Stimulated activated CD8-positive, alpha-beta memory T cell treated with anti-CD3 and anti-CD28 coated beads, Interleukin-12 subunit alpha, Interleukin-12 subunit beta, amount 100 ng/mL, for 1 hour (primary cell): Measurements from ENCODE around the gene LPCAT1.

Experiments
- DNase-seq: peaks from one replicate; pipeline ENCODE4 v3.0.0-alpha.2; 2020; ENCODE audit warnings: low read depth

The LPCAT1 gene

DNA sequence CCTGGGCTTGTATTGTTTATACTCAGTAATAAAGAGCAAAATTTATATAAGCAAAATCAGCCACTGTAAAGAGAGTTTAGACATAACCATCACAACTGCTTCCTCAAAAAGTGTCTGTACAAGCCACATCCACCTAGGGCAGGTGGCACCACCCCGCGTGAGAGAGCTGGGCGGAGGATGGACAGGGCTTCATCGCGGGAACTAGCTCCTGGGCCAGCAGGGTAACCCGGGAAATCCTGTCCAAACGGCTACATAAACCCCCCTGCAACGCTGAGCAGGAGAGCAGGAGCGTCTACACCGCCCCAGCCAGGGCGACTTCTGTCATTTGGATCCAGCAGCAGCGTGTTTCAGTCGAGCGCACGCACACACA is 79.8 kb downstream of the LPCAT1 start:
- DNase-seq, result no peak

DNA sequence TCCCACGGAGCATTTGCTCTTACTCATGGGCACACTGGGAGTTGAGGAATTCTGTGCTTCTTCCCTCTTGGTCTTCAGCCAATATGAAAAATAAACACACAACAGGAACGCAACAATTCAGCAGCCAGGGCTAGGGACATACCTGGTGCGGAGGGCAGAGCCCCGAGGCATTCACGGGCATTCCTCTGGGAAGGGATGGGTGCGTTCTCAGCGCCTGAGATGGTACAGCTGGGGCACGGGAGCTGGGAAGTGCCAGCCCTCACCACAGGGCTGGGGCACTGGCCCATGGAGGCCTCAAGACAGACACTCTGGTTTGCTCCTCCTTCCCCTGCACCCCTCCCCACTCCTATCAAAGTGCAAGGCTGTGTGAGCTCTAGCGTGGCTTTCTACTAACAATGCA is 80.6 kb downstream of the LPCAT1 start:
- DNase-seq, result no peak

DNA sequence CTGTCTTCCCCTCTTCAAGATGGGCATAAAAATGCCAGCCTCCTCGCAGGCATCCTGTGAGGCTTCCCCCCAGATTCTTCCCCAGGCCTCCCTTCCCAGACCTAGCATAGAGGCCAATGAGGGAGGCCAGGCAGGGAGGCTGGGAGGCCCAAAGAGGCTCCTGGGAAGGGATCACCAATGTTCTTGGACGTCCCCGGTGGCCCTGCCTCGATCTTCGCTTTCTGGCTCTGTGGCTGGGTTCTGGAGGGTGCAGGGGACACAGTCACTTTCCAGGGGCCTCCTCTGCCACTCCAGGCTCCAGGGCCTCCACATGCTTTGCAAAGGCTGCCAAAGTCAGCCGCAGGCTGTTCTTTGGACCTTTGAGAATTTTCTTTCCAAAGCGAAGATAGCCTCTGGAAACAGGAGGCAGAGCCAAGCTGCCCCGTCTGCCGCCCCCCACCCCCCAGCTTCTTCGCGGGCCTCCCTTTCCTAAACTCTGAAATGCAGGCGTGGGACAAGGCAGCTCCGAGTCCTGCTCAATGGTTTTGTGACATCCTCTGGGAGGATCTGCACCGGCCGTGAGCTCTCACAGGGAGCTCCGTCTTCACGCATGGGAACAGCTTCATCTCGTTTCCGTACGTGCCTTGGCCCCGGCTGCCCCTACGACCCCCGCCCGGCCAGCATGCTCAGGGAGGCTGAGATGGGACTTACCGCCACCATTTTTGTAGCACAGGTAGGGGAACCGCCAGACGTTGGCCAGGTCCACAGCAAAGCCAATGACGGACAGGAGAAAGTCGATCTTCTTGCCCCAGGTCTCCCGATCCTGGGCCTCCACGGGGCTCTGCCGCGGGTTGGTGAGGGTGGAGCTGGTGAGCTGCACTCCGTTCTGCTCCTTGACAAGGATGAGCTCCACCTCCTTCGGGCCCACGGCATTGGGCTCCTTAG is 81.3 kb downstream of the LPCAT1 start:
- no peak for DNase-seq

DNA sequence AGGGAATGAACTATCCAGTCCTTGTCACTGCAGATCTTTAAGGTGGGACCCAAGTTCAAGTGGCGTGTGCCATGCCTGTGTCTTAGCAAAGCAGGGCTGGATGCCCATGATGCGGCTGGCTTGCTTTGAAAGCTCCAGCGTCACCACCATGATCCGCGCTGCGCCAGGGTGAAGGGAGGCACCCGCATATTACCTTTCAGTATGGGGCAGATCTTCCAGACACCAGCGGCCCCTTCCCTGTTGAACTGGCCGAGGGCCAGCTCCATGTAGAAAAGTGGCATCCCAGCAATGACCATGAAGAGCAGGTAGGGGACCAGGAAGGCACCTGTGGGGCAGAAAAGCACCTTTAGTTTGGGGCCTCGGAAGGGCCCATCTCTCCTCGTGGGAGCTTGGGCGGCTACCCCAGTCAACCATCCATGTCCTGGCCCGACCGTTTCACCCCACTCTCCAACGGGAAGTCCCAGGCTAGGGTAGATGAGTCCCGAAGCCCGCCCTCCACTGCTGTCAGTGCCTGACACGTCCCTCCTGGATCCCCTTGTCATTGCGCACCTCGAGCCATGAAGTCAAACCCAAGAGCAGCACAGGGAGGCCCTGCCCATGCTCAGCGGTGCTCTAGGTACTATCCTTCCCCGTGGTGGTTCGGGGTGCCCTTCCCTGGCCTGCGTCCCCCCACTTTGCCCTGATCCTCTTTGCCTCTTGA is 82.4 kb downstream of the LPCAT1 start:
- DNase-seq, result no peak

DNA sequence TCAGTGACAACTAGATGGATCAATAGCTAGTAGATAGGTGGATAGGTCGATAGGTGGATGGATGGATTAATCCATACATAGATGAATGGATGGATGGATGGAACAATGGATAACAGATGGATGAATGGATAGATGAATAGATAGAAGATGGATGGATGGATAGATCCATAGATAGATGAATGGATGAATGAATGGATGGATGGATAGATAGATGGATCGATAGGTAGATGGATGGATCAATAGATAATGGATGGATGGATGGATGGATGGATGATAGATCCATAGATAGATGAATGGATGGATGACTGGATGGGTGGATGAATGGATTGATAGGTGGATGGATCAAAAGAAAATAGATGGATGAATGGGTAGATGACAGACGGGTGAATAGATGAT is 83.7 kb downstream of the LPCAT1 start:
- DNase-seq, result no peak

DNA sequence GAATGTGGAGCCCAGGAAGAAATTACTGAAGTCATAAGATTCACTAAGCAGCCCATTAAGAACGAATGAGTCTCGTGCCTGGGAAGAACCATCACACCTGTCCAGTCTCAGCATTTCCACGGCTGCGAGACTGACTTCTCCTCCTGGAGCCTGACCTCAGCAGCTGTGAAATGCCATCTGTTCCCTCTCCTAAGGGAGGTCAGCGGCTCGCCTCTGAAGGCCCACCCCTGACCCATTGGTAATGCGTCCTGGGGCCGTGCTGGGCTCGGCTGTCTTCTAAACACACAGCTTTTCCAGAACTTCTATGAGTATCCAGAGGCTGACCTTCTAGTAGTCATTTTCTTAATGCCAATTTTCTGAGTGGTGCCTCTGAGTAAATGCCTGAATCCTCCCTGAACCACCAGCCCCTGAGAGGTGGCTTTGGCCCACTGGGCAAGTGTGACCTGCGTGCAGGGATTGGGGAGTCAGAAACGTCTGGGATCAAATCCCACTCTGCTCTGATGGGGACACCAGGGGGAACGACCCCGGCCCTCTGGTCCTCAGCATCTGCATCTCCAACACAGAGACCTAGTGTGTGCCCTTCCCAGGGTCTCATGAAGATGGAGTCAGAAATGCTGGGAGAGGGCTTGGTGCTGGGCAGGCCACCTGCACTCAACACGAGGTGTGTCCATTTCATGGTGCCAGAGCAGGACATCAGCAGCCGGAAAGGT is 84.2 kb downstream of the LPCAT1 start:
- DNase-seq, result no peak

DNA sequence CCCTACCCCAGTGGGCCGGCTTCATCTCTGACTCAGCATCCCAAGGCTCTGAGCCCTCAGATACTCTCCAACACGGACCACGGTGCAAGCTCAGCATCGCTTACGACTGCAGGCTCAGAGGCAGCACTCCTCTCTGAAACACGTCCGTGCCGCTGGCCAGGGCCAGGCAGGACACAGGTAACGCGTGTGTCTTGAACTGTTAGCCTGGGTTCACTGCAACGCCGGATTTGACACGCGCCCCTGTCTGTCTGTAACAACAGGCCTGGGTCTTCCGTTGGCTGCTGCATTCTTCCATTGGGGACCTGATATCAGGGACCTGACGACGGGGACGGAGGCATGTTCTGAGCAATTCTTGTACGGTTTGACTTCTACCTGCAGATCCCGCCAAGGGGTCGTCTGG is 84.9 kb downstream of the LPCAT1 start:
- no peak for DNase-seq

DNA sequence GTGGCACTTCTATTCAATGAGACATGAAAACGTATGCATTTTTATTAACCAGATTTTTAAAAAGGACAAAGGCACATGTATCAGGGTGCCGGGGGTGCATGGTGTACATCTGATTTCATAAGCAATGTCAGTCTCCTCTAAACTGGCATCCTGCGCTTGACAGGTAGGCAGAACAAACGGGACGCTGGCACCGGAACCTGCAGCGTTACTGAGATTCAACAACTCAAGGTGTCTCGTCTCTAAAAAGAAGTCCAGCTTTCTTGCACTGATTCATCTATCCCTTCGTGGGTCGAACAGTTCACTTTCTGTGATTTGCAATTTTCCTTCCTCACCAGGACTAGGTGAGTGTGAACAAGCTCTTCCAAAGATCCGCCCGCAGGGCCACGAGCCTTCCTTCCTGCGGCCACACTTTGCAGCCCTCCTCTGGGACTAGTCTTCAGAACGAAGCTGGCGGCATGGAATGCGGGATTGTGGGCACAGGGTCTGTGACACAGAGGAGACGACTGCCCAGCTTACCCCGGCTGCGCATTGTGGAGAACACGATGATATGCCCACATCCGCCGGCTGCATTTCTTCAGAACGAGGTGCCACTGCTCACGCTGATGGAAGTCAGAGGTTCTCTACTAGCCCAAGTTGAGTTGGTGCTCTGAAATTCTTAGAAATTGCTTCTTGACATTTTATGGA is 85.7 kb downstream of the LPCAT1 start:
- no peak for DNase-seq

DNA sequence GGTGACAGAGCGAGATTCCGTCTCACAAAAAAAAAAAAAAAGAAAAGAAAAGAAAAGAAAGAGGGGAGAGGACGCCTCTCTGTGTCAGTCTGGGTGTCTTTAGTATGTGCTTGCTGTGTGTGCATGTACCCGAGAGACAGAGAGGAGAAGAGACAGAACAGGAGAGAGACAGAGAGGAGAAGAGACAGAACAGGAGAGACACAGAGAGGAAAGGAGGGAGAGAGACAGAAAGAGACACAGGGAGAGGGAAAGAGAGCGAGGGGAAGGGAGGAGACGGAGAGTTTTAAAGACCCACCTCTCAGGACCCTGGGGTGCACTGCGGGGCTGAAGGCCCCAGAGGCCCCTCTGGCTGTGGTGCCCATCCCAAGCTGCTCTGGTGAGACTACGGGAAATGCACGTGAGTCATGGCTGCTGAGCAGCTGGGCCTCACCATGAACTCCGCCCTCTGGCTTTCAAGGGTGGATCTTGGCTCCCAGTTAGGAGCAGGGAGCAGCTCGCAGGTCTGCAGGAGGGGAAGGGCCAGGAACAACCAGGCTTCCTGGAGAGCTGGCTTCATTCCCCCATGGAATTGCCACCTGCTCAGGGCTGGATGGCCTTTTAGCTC is 86.4 kb downstream of the LPCAT1 start:
- DNase-seq, result no peak

DNA sequence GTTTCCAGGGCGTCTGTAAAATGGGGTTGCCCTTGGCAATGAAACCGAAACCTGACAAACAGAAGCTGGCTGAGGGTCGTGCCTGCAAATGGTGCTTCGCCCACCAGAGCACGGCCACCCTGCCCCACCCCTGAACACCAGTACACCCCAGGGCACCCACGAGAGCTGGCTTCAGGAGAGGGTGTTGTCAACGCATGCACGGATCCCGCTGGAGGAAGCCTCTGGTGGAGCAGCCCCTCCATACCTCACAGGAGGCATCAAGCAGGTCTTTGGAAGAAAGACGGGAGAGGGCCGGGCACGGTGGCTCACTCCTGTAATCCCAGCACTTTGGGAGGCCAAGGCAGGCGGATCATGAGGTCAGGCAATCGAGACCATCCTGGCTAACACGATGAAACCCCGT is 87.1 kb downstream of the LPCAT1 start:
- DNase-seq, result no peak

DNA sequence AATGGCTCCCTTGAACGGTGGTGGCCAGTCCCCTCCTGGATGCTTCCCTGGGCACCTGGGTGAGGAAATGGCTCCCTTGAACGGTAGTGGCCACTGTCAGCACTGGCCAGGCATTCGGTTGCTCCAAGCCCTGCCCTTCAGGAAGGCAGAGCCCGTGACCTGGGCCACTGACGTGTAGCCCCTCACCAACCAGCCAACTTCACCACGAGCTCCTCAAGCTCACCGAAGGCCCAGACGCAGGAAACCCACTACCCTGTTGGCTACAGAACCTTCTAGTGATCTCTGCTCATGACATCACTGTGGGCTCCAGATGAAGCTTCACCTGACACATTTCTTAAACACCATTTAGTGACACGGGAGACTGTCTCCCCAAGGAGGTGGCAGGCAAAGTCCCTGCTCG is 87.7 kb downstream of the LPCAT1 start:
- no peak for DNase-seq

DNA sequence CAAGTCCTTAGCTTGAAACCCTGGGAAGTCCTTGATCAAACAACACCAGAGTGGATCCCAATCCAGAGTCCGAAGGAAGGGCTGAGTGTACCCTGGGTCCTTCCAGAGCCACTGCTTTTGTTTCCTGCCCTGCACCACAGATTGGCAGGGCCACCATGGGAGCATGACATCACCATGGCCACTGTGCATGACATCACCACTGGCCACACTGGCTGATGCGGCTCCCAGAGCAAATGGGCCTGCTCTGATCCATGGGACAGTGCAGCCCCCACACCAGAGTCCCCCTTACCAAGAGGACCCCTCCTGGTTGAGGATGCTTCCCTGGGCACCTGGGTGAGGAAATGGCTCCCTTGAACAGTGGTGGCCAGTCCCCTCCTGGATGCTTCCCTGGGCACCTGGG is 88.4 kb downstream of the LPCAT1 start:
- no peak for DNase-seq

DNA sequence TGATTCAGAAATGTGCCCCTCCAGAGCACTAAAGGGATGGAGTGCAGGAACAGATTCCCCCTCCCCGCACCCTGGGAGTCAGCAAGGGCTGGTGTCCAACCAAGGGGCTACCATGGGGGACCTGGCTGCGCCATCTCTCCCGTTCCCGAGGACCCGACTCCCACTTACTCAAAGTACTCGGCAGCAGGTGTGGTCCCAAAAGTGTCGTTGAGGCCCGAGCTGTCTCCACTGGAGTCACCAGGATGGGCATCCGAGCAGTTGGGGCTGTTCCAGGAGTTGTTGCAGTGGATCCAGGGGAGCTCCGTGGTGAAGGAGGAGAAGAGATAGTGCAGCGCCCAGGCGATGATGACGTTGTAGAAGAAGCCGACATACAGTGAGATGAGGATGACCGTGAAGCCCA is 91.5 kb downstream of the LPCAT1 start:
- no peak for DNase-seq

DNA sequence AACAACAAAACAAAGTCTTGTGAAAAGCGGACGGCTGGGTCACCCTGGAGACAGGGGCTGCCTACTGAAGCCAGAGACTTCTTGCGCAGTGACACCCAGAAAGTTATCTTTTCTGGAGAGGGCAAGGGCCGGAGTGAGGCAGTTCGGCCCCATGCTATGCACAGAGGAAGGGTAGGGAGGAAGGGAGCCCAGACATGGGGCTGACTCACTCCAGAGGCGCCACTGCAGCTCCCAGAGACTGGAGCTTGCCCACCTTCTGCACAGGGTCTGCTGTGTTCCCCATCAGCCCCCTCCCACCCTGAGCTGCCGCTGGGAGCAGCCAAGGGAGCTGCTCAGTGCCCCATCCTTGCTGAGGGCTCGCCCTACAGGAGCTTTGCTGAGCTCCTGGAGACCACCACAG is 91.9 kb downstream of the LPCAT1 start:
- DNase-seq, result no peak

DNA sequence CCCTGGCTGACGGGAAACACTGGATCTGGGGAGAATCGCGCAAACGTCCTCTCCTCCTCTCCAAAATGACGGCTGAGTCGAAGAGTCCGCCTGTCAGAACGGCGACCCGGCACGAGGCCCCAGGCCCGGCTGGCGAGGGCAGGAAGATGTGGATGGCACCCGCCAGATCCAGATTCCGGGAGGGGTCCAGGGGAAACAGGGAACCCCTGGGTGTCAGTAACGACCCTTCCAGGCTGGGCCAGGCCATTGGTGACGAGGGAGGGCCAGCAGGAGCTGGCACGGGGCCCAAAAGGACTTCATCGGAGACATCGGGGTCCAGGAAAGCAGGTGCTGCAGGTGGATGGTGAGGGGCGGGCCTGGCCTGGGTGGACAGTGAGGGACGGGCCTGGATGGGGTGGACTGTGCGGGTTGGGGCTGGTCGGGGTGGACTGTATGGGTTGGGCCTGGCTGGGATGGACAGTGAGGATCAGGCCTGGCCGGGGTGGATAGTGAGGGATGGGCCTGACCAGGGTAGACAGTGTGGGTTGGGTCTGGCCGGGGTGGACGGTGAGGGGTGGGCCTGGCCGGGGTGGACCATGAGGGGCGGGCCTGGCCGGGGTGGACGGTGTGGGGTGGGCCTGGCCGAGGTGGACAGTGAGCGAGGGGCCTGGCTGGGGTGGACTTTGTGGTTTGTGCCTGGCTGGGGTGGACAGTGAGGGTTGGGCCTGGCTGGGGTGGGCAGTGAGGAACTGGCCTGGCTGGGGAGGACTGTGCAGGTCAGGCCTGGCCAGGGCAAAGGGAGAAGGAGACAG is 92.5 kb downstream of the LPCAT1 start:
- no peak for DNase-seq

DNA sequence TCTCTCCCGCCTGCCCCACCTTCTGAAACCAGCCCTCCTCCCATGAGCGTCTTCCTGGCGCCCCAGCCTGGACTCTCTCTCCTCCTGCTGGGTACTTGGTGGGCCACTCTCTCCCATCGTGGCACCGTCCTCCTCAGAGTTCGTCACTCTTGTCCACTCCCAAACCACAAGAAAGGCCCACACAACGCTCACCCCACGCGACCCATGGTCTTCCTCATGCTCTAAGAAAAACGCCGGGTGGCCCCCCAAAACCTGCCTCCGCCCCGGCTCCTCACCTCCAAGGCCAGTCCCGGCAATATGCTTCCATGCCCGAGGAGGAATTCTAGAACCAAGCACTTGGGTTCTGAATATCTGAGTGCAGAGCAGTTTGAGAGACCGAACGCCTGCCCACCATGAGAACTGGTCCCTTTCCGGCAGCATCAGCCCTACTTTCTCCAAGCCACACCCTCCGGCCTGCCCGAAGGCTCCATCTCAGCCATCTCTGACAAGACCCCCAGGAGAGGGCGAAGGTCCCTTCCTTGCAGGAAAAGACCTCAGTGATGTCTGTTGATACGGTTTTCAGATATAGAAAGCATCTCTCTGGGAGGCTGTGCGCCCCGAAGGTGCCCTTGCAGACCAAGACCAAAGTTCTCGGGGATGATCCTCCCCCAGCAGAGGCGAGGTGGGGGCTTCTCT is 93.5 kb downstream of the LPCAT1 start:
- DNase-seq, result no peak

DNA sequence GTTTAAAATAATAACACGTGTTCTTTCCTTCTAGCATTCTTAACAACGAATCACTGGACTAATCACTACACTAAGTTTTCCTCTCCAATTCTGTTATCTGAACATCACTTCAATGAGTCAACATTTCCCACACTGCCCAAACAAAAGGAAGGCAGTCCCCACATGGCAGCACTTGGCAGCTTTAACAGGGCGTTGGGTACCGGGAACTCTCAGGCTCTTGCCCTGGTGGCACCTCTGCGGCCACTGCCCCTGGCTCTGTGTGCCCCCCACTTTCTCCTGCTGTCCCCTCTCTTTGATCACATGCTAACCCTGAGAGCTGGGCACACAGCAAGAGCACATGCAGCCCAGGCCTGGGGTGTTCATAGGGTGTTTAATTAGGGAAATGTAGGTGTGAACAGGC is 94.3 kb downstream of the LPCAT1 start:
- DNase-seq, result no peak

DNA sequence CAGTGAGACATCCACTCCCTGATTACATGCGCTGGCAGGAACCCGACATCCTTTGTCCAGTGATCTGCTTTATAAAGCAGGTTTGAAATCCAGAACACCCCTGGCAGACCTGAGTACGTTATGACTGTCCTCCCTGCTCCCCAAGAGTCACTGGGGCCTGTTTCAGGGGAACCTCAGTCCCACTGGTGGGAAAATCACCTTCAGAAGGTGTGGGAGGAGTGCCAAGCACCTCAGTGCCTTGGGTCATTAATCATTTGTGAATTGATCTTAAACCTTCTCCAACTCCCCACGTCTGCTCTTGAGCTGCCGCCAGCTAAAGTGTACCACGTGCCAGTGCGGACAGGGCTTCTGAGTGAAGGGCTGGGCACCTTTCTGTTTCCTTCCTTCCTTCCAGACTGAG is 94.7 kb downstream of the LPCAT1 start:
- DNase-seq, result no peak

DNA sequence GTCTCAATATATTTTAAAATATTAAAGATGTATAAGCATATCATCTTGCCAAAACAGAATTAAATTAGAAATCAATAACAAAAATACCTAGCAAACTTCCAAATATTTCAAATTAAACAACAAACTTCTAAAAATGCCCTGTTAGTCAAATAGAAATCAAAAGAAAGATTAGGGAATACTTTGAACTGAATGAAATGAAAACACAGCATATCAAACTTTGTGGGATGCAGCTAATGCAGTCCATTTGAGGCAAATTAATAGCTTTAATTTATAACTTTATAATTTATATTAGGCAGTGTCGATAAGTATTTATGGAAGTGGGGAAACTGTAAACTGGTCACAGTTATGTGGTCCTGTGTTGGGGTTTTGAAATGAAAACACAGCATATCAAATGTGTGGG is 95.7 kb downstream of the LPCAT1 start:
- DNase-seq, result no peak

DNA sequence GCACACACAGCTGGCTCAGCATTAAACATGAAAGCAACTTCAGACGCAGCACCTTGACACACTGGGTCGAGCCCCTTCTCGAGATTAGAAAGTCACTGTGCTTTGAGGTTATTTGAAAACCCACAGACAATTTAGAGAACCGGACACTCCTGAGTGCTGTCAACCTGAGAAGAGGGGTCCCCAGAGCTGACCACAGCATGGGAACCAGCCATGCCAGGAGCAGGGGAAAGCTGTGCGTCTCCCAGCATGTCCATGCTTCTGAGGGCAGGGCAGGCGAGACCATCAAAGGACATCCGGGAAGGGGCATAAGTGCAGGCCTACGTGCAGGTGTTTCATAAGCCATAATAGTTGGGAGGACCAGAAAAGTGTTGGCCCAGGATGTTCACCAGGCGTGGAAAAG is 99.0 kb downstream of the LPCAT1 start:
- no peak for DNase-seq
